Coronary artery (tissue), 2 donors: ENCODE measurements around the gene FRMD4A.

Experiments used
- DNase-seq: peaks from one replicate; pipeline ENCODE4 v3.0.0-alpha.2; 2017; ENCODE audit warnings: low spot score
- H3K27ac ChIP-seq, 2 donors: fragments of 200-600 bp; sonication (generic); one replicate each; pipeline ENCODE4 v1.5.1; 2016 to 2019
- H3K4me3 ChIP-seq: fragments of 200-600 bp; sonication (generic); 2 replicates; pipeline ENCODE4 v1.5.1; 2016; ENCODE audit warnings: mild to moderate bottlenecking, moderate library complexity
- TF ChIP-seq, protein P1 (sequence below): fragments of 200-600 bp; sonication (generic); IDR thresholded peaks from one replicate; pipeline ENCODE4 v1.5.1; 2019; ENCODE audit warnings: antibody characterized with exemption

FRMD4A gene

DNA sequence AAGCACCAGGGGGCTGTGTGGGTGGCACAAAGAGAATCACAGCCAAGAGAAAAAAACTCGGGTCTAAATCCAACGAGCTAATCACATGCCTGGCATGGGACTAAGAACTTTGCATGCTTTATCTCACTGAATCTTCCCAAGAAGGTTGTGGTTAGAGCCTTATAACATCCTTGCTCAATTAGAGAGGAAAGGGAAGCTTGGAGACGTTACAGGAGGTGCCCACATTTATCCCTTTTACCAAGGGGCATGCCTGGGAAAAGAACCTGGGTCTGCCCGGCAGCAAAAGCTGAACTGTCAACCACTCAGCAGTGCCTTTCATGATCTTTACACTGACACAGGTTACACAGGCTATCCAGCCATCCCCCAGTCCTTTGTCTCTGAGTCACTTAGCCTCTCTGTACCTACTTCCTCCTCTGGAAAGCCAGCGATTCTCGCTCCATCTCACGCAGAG lies 553.8 kb downstream of the FRMD4A start:
- TF ChIP-seq, protein P1, sequence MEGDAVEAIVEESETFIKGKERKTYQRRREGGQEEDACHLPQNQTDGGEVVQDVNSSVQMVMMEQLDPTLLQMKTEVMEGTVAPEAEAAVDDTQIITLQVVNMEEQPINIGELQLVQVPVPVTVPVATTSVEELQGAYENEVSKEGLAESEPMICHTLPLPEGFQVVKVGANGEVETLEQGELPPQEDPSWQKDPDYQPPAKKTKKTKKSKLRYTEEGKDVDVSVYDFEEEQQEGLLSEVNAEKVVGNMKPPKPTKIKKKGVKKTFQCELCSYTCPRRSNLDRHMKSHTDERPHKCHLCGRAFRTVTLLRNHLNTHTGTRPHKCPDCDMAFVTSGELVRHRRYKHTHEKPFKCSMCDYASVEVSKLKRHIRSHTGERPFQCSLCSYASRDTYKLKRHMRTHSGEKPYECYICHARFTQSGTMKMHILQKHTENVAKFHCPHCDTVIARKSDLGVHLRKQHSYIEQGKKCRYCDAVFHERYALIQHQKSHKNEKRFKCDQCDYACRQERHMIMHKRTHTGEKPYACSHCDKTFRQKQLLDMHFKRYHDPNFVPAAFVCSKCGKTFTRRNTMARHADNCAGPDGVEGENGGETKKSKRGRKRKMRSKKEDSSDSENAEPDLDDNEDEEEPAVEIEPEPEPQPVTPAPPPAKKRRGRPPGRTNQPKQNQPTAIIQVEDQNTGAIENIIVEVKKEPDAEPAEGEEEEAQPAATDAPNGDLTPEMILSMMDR, result no peak
- Histone ChIP-seq H3K4me3 (no peak overlapping the region), H3K27ac (no peak overlapping the region)
- DNase-seq, result no peak

DNA sequence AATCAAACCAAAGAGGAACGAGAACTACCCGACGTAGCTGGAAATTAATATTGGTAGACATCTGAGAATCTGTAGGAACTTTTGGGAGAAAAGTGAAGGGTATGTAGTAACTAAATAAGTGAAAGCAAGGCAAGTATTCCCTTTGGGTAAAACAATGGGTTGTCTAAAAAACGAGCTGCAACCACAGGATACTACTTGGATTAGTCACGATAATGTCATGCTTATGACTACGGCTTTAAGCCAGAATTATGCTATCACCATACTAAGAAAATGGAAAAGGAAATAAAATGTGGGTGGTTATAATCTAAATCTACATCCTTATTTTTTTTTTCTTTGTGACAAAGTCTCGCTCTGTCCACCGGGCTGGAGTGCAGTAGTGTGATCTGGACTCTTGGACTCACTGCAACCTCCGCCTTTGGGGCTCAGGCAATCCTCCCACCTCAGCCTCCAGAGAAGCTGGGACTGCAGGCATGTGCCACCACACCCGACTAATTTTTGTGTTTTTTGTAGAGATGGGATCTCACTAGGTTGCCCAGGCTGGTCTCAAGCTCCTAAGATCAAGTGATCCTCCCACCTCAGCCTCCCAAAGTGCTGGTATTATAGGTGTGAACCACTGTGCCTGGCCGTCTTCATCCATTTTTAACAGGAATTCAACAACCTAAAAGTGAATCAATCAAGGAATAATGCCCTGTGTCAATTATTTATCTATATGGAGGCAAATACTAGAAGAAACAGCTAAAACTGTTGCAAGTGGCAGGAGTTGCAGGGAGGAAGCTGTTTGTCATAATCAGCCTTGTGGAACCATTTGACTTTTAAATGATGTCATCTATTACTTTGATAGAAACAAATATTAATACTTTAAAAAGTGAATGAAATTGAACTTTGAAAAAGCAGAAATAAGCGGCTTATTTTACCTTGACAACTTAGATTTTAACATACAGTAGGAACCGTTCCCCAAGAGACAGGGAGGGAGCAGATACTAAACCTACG lies 554.6 kb downstream of the FRMD4A start:
- H3K27ac ChIP-seq, result no peak overlapping the region
- H3K4me3 ChIP-seq, result no peak overlapping the region
- TF ChIP-seq, protein P1, result no peak
- no peak for DNase-seq

DNA sequence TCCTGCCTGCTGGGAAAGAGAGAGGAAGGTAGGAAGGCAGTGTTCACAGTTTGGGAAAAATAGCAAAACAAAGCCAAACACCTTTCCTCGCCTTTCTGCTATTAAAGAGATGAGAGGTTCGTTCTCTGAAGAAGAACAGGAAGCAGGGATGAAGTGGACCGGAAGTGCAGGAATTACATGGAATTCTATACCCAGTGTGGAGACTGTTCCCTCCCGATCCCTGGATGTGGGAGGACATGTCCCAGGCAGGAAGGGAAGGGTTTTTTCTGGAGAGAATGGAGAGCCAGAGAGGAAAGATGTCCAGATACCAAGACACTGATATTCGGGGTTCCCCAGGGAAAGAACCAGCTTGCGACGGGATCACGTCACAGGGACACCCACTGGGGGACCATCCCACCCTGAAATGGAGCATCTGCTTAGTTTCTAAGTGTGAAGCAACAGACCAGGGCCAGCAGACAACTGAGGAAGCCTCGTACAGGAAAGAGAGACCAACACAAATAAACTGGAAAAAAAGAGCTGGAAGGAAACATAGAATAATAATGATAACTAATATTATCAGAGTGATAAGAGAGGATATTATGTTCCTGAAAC lies 556.3 kb downstream of the FRMD4A start:
- DNase-seq, result no peak
- no peak overlapping the region for H3K27ac ChIP-seq

DNA sequence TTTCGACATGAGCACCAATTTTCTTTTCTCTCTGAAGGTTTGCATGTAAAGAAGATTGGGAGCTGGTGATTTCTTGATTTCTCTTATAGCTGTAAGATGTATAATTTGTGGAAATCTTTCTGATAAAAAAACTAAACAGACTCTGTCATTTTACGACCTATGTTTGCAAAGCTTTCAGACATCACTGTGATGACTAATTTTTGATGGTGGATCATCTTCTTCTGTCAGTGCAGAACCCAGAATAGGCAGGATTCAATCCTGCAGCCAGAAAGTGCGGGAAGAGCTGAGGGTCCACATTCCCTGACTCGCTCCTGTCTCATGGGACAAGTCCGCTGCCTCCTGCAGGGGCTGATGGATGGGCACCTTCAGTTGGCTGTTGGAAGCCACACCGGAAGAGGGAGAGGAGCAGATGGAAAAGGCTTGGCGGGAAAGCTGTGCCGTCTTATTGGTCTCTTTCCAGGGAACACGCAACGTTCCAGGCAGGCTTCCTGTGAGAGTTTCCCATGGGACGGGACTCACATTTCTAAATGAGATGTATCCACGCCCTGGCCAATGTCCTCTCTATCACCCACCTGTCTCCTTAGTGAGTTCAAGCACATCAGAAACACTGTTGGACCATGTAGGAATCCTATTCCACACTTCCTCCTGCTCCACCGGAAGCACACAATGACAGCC lies 557.1 kb downstream of the FRMD4A start:
- TF ChIP-seq, protein P1, result no peak
- DNase-seq, result no peak
- no peak overlapping the region for H3K4me3 ChIP-seq
- no peak overlapping the region for H3K27ac ChIP-seq

More for the DNA sequence above, 556.3 kb downstream of the FRMD4A start:
- TF ChIP-seq, protein P1, result no peak
- H3K4me3 ChIP-seq, result no peak overlapping the region

DNA sequence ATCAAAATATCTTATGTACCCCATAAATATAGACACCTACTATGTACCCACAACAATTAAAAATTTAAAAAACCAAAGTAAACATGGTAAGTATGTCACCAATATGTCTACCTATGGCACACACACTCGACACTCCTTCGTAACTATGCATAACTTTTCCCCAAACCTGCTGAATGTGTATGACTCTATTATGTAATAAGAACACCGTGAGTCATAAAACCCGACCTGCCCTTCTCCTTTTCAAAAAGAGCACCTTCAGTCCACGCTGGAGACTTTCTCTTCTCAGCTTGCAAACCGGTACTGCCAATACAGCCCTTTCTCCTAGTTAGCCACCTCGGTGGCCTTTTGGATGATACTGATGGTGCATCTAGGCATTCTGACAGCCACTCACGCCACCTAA lies 557.7 kb downstream of the FRMD4A start:
- TF ChIP-seq, protein P1, result no peak
- DNase-seq, result no peak
- Histone ChIP-seq H3K4me3 (no peak overlapping the region), H3K27ac (no peak overlapping the region)

DNA sequence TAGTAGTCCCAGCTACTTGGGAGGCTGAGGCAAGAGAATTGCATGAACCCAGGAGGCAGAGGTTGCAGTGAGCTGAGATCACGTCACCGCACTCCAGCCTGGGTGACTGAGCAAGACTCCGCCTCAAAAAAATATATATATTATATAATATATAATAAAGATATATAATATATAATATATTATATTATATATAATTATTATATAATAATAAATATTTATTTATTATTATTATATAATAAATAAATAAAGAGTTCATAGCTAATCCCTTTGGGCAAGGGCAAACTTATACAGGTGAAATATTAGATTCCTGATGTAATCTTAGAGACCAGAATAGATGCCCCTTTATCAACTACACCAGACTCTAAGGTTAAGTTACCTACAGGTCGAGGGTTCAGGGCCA lies 558.7 kb downstream of the FRMD4A start:
- no peak for DNase-seq
- Histone ChIP-seq H3K27ac (no peak overlapping the region), H3K4me3 (no peak overlapping the region)
- TF ChIP-seq, protein P1, result no peak
